Epidermal melanocyte (primary cell): ENCODE results near the gene ZNF423.

ENCODE experiments used
- DNase-seq: peaks from one replicate; pipeline ENCODE4 v3.0.0; 2011; ENCODE audit warnings: low spot score; ENCODE audit not compliant: insufficient read length

Gene ZNF423

GRCh38 chr16:49786926-49787557 is 68.9 kb downstream of the ZNF423 start:
- DNase-seq: no peak

GRCh38 chr16:49785970-49786369 is 69.9 kb downstream of the ZNF423 start:
- no peak for DNase-seq

- DNase-seq: no peak
These were observed 73.5 kb downstream of the ZNF423 start for GRCh38 chr16:49782405-49782804.

GRCh38 chr16:49781401-49781800 is 74.5 kb downstream of the ZNF423 start:
- no peak for DNase-seq

GRCh38 chr16:49780433-49780832 is 75.5 kb downstream of the ZNF423 start:
- no peak for DNase-seq

- no peak for DNase-seq
These were observed 75.9 kb downstream of the ZNF423 start for GRCh38 chr16:49779979-49780378.

- no peak for DNase-seq
These were observed 77.5 kb downstream of the ZNF423 start for GRCh38 chr16:49778202-49778930.

- no peak for DNase-seq
These were observed 79.2 kb downstream of the ZNF423 start for GRCh38 chr16:49776734-49777133.

GRCh38 chr16:49776085-49776595 is 79.8 kb downstream of the ZNF423 start:
- no peak for DNase-seq

- DNase-seq: no peak
These were observed 80.3 kb downstream of the ZNF423 start for GRCh38 chr16:49775581-49775980.

GRCh38 chr16:49775018-49775417 is 80.9 kb downstream of the ZNF423 start:
- no peak for DNase-seq

GRCh38 chr16:49773534-49774475 is 82.1 kb downstream of the ZNF423 start:
- no peak for DNase-seq

GRCh38 chr16:49767998-49768397 is 87.9 kb downstream of the ZNF423 start:
- DNase-seq: no peak

GRCh38 chr16:49767414-49767813 is 88.5 kb downstream of the ZNF423 start:
- DNase-seq: no peak

- no peak for DNase-seq
These were observed 89.7 kb downstream of the ZNF423 start for GRCh38 chr16:49766225-49766624.

GRCh38 chr16:49763826-49764225 is 92.1 kb downstream of the ZNF423 start:
- no peak for DNase-seq

- no peak for DNase-seq
These were observed 95.1 kb downstream of the ZNF423 start for GRCh38 chr16:49760815-49761214.

GRCh38 chr16:49757559-49758069 is 98.3 kb downstream of the ZNF423 start:
- no peak for DNase-seq

- no peak for DNase-seq
These were observed 98.9 kb downstream of the ZNF423 start for GRCh38 chr16:49756775-49757558.

- no peak for DNase-seq
These were observed 100.0 kb downstream of the ZNF423 start for GRCh38 chr16:49755716-49756505.
